Fibroblast of villous mesenchyme (primary cell): ENCODE results near the gene MASP1. TPM values are rescaled to one million over a fixed set of nuclear protein-coding genes. Genes with fewer than 3 reads are reported as not detected.
"Not testable (repeated sequence)": the region's sequence is repeated elsewhere in the genome, so short reads cannot be mapped to it uniquely, and the experiment has no call there.

Experiments
- DNase-seq: peaks from one replicate; pipeline ENCODE4 v3.0.0-alpha.2; 2010; ENCODE audit warnings: low read depth
- H3K4me3 ChIP-seq: 2 replicates; pipeline ENCODE4 v1.5.1; 2011; ENCODE audit warnings: low read depth, mild to moderate bottlenecking, low read length
- CTCF ChIP-seq: IDR thresholded peaks from 2 replicates; pipeline ENCODE4 v1.5.1; 2012; ENCODE audit warnings: low read depth, mild to moderate bottlenecking, low read length; ENCODE audit not compliant: insufficient read depth
- total RNA-seq: library from RNA; depleted of rRNA; stranded (reverse); fragments of >200 nt; gene quantifications from 2 replicates; pipeline ENCODE4 v1.2.3, GENCODE V29; 2012

The MASP1 gene
- total RNA-seq, 1 donor, result 209 TPM

- no peak for TF ChIP-seq CTCF
- H3K4me3 ChIP-seq, result no peak overlapping the region
- peak; percentile 16 for DNase-seq
Observed at GRCh38 chr3:187247398-187247797, 44.1 kb downstream of the MASP1 start.

GRCh38 chr3:187243933-187244524 lies 47.5 kb downstream of the MASP1 start:
- H3K4me3 ChIP-seq, result no peak overlapping the region
- no peak for TF ChIP-seq CTCF
- DNase-seq, result peak; percentile 16

DNA sequence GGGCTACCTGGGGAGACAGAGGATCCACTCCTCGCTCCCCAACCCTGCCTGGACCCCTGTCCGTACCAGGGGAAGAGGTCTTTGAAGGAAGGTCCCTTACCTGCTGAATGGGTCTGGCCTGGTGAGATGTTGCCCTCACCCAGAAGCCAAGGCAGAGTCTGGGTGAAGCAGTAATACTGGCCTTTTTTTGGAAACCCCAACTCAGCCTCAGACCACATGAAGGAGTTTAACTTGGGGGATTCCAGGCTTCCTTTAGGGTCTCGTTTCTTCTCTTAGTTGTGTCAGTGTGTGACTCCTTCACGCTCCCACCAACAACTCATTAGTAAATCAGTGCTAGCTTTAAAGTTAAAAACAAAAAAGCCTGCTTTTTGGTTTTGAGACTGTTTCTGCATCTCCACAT lies 48.6 kb downstream of the MASP1 start:
- TF ChIP-seq CTCF, result no peak
- DNase-seq, result no peak
- no peak overlapping the region for H3K4me3 ChIP-seq

DNA sequence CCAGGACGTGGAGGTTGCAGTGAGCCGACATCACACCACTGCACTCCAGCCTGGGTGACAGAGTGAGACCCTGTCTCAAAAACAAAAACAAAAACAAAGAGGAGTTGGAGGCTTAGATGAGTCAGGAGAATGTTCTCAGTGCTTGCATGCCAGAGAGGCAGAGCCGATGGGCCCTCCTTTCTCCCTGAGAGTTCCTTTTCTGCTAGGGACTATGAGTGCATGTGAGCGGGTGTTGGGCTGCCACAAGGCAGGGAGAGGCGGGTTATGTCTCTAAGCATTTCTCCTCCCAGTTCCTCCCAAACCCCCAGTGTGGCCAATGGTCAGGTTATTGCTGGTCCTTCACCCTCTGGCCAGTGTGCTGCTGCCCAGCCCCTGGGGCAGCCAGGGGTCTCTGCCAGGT lies 49.1 kb downstream of the MASP1 start:
- peak; percentile 14 for DNase-seq
- H3K4me3 ChIP-seq, result no peak overlapping the region
- no peak for TF ChIP-seq CTCF

- DNase-seq, H3K4me3 ChIP-seq: not testable (repeated sequence)
Observed at GRCh38 chr3:187238835-187239234, 52.7 kb downstream of the MASP1 start.

- peak; percentile 13 for DNase-seq
- H3K4me3 ChIP-seq, result no peak overlapping the region
- TF ChIP-seq CTCF, result no peak
Observed at GRCh38 chr3:187238239-187238638, 53.3 kb downstream of the MASP1 start.

DNA sequence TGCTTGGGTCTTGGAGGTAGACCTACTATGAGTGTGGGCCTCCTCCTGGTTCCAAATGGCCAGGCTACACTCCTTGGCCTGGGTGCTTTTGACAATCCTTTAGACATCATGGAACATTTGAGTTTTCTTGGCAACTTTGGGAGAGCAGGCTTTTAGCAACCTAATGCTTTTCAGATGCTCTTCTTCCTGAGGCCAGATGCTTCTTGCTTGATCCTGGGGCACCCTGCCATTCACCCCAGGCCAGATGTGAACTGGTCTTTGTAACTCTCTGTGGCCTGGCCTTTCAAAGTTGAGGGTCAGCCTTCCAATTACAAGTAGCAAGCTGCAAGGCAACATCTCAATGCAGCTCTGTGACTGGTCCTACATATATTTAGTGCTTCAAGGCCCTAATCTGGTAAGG lies 53.8 kb downstream of the MASP1 start:
- DNase-seq, result no peak
- no peak overlapping the region for H3K4me3 ChIP-seq
- no peak for TF ChIP-seq CTCF
